T47D (cell line): Measurements from ENCODE around the gene MRNIP.
"Not testable (repeated sequence)": the region's sequence is repeated elsewhere in the genome, so short reads cannot be mapped to it uniquely, and the experiment has no call there.

Experiments
- DNase-seq, 2 experiments: peaks; one replicate each; pipeline versions ENCODE4 v3.0.0 to v3.0.0-alpha.2; 2011 to 2012; ENCODE audit warnings: low read depth in 1 of 2, low spot score in 1 of 2
- JUND ChIP-seq: IDR thresholded peaks from 2 replicates; pipeline ENCODE4 v1.6.1; 2012; ENCODE audit warnings: low read depth
- in situ Hi-C: cut with HindIII; loops from 2 replicates; pipeline ENCODE4 v1.10.0; 2016; ENCODE audit warnings: low sequenced_read_pairs, low pct_unique_long_range_greater_than_20kb

The MRNIP gene

DNA sequence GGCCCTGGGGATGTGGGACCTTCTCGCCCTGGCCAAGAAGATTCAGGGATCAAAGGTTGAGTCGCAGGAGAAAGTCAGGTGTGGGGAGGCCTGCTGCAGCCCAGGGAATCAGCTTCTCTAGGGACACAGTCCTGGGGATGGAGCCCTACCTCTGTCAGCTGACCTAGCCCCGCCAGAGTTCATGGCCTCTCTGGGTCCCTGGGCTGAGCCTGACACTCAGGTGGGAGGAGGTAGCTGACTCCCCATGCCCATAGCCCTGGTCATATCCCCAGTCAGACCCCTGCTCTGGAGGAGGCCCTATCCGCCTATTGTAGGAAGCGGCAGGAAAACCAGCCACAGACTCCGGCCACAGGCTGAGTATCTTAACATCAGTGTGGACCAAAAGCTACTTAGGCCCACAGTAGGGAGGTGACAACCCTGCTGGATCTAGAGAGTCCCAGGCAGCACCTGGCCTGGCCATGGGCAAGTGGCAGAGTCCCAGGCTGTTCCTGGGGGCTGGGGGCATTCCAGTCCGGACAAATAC is 15.0 kb upstream of the MRNIP start:
- in situ Hi-C loops: no loop called here
- no peak for TF ChIP-seq JUND
- DNase-seq: no peak

DNA sequence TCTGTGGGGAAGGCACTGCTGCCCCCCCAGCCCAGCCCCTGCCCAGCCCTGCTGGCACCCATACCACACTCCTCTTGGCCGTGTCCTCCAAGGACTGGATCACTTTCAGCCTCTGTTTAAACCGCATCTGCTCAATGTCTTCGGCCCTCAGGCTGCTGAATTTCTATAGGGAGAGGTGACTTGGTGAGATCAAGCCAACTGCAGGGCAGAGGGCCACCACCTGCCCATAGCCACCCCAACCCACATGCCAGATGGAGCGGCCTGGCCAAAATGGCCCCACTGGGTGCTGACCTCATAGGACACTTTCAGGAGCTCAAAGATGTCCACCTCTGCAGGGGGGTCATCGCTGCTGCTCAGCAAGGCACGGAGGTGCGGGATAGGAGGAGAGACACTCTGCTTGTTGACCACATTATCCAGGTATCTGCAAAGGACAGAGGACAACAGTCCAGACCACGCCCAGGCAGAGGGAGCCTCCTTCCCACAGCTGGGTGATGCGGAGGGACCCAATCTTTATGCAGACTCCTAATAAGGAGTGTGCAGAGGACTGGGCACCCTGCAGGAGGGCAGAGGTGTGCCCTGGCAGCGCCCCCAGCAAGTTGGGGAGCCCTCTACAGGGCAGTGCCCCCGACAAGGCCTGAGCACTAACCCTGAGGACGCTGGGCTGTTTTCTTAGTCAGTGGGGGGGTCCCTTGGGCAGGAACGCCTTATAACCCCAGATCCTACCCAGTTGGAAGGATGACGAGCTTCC is 14.4 kb upstream of the MRNIP start:
- TF ChIP-seq JUND: no peak
- in situ Hi-C loops: no loop called here
- no peak for DNase-seq

DNA sequence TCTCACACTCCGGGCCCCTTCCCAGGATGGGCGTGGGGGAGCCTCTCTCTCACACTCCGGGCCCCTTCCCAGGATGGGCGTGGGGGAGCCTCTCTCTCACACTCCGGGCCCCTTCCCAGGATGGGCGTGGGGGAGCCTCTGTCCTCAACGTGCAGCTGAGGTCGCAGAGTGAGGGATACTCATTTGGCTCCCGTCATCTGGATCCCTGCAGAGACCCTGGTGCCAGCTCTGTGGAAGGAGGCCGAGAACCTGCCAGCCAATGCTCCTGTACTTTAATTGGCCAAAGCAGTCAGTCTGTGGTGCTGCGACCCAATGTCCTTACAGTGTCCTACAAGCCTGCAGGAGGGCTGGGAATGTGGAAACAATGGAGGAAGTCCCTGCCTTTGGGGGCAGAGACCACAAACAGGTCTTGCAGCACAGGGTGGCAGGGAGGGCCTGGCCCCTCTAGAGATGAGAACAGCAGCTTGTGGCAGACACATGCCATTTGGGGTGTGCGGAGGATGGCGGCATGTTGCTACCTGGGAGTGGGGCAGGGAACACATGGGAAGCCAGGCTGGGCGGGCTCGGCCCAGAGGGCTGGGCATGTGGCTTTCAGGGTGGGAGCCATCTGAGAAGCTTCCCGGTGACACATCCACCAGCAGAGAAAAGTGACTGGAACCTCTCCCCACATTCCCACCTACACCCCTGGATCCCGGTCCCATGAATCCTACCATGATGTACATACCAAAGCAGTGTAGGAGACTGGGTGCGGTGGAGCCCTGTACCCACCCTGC is 13.6 kb upstream of the MRNIP start:
- in situ Hi-C loops: no loop called here
- no peak for TF ChIP-seq JUND
- DNase-seq: no peak

DNA sequence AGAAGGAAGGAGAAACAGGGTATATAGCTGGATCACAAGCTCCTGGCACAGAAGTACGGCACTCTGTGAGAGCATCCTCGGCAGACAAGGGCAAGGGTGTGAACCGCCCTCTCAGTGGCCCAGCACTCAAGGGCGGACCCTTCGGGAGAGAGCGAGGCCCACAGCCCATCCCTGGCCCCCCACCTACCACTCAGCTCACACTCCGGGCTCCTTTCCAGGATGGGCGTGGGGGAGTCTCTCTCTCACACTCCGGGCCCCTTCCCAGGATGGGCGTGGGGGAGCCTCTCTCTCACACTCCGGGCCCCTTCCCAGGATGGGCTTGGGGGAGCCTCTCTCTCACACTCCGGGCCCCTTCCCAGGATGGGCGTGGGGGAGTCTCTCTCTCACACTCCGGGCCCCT is 12.9 kb upstream of the MRNIP start:
- in situ Hi-C loops, DNase-seq: not testable (repeated sequence)

DNA sequence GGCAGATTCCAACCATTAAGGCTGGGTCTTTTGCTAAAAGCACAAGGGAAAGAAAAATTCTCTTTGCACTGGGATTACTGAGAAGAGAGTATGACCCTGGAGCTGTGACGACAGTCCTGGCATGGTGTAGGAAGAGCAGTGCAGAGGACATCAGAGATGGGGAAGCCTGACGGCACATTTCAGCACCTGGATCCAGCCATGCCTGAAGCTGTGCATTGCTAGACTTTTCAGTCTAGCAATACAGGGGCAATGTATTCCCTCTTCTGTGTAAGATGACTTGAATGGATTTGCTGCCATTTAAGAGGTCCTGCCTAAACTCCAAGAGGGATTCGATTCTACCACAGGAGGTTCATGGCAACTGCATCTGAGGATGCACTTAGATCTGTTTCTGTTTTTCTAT is 12.3 kb upstream of the MRNIP start:
- no peak for TF ChIP-seq JUND
- DNase-seq: no peak
- in situ Hi-C loops: no loop called here

DNA sequence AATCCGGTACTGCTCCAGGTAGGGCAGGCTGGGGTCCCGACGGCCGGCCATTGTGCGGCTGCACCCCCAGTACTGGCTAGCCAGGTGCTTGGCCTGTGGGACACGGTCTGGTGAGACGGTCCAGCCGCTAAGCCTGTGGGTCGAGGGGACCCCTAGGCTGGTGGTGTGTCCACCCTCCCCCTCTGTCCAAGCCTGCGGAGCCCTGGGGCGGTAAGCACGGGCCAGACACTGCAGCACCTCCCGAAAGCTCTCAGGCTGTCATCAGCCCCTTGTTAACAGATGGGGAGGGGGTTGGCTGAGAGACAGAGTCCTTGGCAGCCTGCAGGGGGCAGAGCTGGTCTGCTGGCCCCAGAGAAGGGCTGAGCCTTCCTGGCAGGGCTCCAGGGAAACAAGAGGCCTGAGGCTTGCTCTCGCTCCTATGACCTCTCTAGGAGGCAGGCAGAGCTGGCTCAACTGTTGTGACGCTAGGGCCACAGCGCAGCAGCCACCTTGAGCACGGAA is 11.8 kb upstream of the MRNIP start:
- in situ Hi-C loops: no loop called here
- peak in 1 of 2 experiments; percentile 48 for DNase-seq
- TF ChIP-seq JUND: no peak

DNA sequence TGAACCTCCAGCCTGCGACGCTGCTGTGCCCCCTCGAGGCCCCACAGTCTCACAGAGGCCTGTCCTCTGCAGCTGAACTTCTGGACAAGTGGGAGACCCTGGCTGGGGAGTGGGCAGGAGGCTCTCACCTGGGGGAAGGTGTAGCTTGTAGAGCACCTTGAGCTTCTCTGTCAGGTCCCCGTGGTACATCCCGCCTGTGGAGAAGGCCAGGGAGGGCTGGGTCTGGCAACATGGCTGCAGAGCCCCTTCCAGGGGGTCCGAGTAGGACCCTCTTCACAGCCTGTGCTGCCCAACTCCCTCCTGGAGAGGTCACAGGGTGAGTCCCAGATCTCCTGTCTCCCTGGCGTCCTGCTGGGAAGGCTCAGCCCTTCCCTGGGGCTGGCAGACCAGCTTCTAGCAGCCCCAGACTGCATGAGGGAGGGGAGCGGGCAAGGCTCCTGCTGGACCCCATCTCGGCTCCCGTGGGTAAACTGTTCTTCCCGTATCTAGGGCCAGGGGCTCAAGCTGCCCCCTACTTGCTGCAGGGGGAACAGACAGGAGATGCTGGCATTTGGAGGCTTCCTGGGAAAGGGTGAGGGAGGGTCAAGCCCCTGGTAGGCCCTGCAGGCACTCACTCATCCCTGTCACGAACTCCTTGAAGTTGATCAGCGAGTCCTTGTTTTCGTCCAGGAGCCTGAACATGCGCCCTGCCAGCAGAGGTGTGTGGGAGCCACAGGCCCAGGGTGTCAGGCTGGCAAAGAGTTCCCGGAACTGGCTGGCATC is 11.2 kb upstream of the MRNIP start:
- no peak for TF ChIP-seq JUND
- no peak for DNase-seq
- in situ Hi-C loops: no loop called here

DNA sequence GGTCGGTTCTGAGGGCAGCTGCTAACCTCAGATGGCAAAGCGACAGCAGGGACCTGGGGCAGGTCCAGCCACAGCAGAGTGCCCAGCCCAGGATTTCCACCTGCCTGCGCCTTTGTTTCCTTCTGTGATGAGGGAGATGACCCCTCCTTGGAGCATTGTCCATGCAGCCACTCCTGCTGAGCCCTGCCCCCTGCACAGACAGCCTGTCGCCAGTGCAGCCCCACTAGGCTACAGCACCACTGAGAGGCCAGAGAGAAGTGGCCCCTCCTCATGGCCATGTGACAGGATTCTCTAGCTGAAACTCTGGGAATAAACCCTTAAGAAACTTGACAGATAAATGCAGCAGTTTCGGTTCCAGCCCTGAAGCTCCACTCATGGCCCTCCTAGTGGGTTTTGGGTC is 10.5 kb upstream of the MRNIP start:
- no peak for TF ChIP-seq JUND
- in situ Hi-C loops: no loop called here
- no peak for DNase-seq

DNA sequence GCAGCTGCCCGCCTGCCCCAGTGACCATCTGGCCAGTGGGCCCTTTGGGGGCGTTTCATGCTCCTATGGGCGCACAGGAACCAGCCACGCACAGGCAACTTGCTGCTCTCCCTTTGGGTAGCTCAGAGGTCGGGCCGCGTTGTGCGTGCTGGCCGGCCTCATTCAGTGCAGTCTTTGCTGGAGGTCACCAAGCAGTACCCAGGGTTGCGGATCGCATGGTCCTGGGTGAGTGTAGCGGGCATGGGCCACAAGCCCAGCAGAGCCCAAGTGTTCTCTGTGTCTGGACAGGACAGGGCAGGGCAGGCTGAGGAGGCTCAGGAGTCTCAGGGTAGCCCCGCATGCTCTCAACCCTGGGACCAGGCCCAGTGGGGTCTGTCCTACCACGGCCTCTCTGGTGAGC is 9.9 kb upstream of the MRNIP start:
- in situ Hi-C loops: no loop called here
- DNase-seq: no peak
- no peak for TF ChIP-seq JUND

DNA sequence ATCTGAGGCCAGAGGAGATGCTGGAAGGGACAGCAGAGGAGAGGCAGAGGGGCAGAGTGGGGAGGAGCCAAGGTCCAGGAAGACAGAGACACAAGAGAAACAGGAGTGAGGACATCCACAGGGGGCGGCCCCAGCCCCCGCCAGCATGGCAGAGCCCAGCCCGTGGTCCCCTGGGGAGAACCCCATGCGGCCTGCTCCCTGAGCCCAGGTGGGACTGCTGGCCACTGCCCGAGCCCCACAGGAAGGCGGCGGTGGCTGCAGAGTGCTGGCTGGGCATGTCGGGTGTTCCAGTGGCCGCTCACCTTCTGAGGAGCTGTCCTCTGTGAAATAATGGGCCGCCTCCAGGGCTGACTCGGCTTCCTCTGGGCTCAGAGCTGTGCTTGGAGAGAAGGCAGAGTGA is 8.9 kb upstream of the MRNIP start:
- in situ Hi-C loops: no loop called here
- DNase-seq: no peak
- TF ChIP-seq JUND: no peak

DNA sequence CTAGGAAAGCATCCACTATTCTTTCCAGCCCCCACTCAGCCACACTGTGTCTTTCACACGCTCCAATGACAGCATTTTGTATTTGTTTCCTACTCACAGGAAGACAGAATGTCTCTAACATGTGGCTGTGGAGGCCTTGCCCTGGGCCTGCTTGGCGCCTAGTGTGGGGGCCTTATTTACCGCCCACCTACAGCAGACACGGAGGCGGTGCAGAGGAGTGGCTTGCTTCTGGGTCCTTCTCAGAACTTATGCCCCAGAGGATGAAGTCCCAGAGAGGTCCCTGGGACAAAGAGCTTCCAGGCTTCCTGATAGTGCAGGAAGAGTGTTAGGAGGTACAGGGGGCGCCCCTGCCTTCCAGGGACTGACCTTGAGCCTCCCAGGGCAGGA is 8.5 kb upstream of the MRNIP start:
- no peak for TF ChIP-seq JUND
- peak in 1 of 2 experiments; percentile 1 for DNase-seq
- in situ Hi-C loops: no loop called here

DNA sequence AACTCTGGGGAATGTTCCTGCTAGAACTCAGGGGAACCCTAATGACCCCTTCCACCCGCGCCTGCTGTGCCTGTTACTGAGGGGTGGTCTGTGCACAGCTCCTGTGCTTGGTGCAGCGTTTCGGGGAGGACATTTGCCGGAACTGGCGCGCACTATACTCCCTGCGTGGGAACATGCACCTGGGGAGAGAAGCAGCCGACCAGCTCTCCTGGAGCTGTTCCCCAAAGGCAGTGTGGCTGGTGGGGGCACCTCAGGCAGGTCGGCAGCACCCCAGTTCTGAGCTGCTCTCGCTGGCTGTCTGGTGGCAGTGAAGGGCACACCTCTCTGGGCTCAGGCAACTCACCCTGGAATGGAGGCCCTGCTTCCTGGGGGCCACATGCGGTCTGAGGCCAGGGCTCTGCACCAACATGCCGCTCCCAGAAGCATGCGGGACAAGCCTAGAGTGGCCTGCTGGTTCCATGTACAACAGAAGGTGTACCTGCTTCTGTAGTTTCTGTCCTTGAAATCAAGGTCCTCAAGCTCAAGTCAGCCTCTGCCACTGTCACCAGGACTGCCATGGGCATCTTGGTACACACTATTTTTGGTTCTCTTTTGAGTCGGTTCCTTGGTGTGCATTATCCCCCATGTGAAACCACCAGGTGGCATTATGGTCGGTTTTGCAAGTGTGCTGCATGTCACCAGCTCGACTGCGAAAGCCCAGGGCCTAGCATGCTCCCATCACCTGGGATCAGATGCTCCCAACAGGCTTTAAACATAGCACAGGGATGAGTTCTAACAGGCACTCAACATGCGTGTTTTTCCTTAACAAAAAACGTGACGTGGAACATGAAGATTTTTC is 7.8 kb upstream of the MRNIP start:
- DNase-seq: peak; percentile 28 to 33
- TF ChIP-seq JUND: no peak
- in situ Hi-C loops: no loop called here
